ENCODE measurements around the gene PLA2G6. TPM values are rescaled to one million over a fixed set of nuclear protein-coding genes. Genes with fewer than 3 reads are reported as not detected.

The PLA2G6 gene
- total and polyA plus RNA-seq, 9 donors, result 16.4 to 68.4 (median 39.4) TPM

DNA sequence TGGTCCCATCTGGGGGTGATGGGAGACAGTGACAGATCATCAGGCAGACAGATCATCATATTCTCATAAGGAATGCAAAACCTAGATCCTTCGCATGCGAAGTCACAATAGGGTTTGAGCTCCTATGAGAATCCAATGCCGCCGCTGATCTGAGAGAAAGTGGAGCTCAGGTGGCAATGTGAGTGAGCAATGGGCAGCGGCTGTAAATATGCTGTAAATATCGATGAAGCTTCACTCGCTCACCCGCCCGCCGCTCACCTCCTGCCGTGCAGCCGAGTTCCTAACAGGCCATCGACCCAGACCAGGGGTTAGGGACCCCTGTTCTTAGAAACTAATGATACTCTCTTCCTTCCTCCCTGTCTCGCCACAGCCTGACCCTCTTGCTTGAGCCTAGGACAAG lies 9.4 kb upstream of the PLA2G6 start:
- Histone ChIP-seq H3K9me3 (no peaks in the 10 kb centered on the region), H3K36me3 (no peaks in the 10 kb centered on the region), H3K27ac (no peak overlapping the region), H3K4me3 (no peak overlapping the region), H3K4me1 (ENCODE audit: insufficient read depth) (peaks cover 3% of the 10 kb centered on the region), H3K27me3 (no peaks in the 10 kb centered on the region)
- 87 to 90% (median 89%) methylated on average over 14 of the region's 14 CpGs for WGBS, 3 donors
- TF ChIP-seq EP300 (IDR thresholded peaks at IDR 0.05), result no peak
- intact Hi-C loops (cut with DNase I), result no loop called here
- no peak for DNase-seq

DNA sequence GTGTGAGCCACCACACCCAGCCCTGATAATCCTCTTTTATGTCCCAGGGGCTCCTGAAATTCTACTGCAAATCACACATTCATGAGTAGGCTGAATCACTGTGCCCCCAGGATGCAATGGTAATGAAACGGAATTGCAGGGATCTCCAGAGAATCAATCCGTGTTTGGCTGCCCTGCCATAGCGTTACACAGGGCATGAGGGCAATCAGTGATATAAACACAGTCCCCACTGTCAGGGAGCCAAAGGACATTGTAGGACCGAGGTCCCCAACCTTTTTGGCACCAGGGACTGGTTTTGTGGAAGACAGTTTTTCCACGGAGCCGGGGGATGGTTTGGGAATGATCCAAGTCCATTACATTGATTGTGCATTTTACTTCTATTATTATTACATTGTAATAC lies 9.0 kb upstream of the PLA2G6 start:
- H3K27me3 ChIP-seq, result no peaks in the 10 kb centered on the region
- no peaks in the 10 kb centered on the region for H3K36me3 ChIP-seq
- TF ChIP-seq POLR2A (IDR thresholded peaks at IDR 0.05) (no peak), EP300 (IDR thresholded peaks at IDR 0.05) (no peak)
- TF ChIP-seq, protein P1, sequence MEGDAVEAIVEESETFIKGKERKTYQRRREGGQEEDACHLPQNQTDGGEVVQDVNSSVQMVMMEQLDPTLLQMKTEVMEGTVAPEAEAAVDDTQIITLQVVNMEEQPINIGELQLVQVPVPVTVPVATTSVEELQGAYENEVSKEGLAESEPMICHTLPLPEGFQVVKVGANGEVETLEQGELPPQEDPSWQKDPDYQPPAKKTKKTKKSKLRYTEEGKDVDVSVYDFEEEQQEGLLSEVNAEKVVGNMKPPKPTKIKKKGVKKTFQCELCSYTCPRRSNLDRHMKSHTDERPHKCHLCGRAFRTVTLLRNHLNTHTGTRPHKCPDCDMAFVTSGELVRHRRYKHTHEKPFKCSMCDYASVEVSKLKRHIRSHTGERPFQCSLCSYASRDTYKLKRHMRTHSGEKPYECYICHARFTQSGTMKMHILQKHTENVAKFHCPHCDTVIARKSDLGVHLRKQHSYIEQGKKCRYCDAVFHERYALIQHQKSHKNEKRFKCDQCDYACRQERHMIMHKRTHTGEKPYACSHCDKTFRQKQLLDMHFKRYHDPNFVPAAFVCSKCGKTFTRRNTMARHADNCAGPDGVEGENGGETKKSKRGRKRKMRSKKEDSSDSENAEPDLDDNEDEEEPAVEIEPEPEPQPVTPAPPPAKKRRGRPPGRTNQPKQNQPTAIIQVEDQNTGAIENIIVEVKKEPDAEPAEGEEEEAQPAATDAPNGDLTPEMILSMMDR (IDR thresholded peaks at IDR 0.05), result no peak
- H3K4me3 ChIP-seq, result no peak overlapping the region
- no peaks in the 10 kb centered on the region for H3K9me3 ChIP-seq
- H3K4me1 ChIP-seq (ENCODE audit: insufficient read depth), result peaks cover 3% of the 10 kb centered on the region
- no peak for DNase-seq
- intact Hi-C loops (cut with DNase I), result no loop called here
- WGBS, 3 donors, result 62 to 67% (median 63%) methylated on average over 6 of the region's 6 CpGs
- H3K27ac ChIP-seq, result no peak overlapping the region

DNA sequence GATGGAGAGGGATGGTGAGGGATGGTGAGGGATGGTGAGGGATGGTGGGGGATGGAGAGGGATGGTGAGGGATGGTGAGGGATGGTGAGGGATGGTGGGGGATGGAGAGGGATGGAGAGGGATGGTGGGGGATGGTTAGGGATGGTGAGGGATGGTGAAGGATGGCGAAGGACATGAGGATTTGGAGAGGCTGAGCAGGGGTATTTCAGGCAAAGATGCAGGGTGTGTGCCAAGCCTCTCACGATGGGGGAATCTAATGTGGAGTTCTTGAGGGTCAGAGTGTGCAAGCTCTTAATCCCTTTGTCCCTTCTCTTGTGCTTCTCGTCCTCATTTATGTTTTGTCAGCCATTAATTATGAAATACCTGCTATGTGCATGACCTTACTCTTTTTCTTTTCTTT lies 7.5 kb upstream of the PLA2G6 start:
- Histone ChIP-seq H3K27me3 (no peaks in the 10 kb centered on the region), H3K9me3 (no peaks in the 10 kb centered on the region), H3K4me3 (no peak overlapping the region), H3K36me3 (no peaks in the 10 kb centered on the region), H3K27ac (no peak overlapping the region), H3K4me1 (ENCODE audit: insufficient read depth) (no peaks in the 10 kb centered on the region)
- TF ChIP-seq, protein P1 (IDR thresholded peaks at IDR 0.05), result no peak
- no peak for TF ChIP-seq POLR2A (IDR thresholded peaks at IDR 0.05)
- intact Hi-C loops (cut with DNase I), result no loop called here
- DNase-seq, result no peak
- 66 to 82% (median 67%) methylated on average over 3 of the region's 3 CpGs for WGBS, 3 donors

DNA sequence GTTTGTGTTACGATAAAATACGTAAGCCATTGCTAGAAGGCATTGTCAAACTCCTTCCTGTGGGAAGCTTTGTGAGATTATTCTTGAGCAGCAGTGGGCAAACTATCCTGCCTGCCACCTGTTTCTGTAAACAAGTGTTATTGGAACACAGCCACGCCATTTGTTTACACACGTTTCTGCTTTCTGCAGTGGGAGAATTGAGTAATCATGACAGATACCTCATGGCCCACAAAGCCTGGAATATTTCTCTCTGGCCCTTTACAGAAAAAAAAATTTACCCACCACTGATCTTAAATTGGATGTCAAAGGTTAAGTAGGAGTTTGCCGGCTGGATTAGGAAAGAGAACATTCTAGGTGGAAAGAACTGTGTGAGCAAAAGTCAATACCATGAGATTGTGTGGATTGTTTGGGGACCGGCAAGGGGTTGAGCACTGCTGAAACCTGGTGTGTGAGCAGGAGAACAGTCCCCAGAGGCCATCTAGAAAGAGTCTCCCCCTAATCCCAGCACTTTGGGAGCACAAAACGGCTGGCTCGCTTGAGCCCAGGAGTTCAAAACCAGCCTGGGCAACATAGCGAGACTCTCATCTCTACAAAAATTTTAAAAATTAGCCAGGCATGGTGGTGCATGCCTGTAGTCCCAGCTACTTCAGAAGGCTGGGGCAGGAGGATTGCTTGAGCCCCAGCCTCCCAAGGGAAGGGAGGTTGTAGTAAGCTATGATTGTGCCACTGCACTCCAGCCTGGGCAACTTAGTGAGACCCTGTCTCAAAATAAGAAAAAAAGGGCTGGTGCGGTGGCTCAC lies 6.0 kb upstream of the PLA2G6 start:
- peak overlapping the region in 1 of 2 donors; percentile 38 for H3K27ac ChIP-seq

DNA sequence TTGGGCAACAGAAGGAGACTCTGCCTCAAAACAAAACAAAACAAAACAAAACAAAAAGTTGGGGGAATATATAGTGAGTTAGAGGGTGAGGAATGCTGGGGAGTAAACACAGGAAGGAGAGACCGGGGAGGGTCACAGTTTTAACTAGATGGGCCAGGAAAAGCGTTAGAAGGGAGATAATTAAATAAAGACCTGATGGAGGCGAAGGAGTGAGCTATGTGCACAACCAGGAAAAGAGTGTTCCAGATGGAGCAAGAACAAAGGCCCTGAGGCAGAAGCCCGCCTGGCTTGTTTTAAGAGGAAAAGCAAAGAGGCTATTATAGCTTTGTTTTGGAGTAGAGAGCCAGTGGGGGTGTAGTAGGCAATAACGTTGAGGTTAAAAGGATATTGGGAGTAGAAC lies 4.8 kb upstream of the PLA2G6 start:
- Histone ChIP-seq H3K4me1 (ENCODE audit: insufficient read depth) (no peaks in the 10 kb centered on the region), H3K27me3 (no peaks in the 10 kb centered on the region), H3K27ac (no peak overlapping the region), H3K36me3 (no peaks in the 10 kb centered on the region), H3K4me3 (no peak overlapping the region), H3K9me3 (no peaks in the 10 kb centered on the region)
- no peak for DNase-seq
- 28 to 29% (median 28%) methylated on average over 5 of the region's 5 CpGs for WGBS, 3 donors
- intact Hi-C loops (cut with DNase I), result no loop called here
- TF ChIP-seq POLR2A (IDR thresholded peaks at IDR 0.05) (no peak), EP300 (IDR thresholded peaks at IDR 0.05) (no peak)
- TF ChIP-seq, protein P1 (IDR thresholded peaks at IDR 0.05), result no peak

More for the DNA sequence above, 6.0 kb upstream of the PLA2G6 start:
- Histone ChIP-seq H3K36me3 (no peaks in the 10 kb centered on the region), H3K27me3 (no peaks in the 10 kb centered on the region), H3K4me1 (ENCODE audit: insufficient read depth) (no peaks in the 10 kb centered on the region), H3K4me3 (no peak overlapping the region), H3K9me3 (no peaks in the 10 kb centered on the region)
- 62 to 67% (median 63%) methylated on average over 10 of the region's 10 CpGs for WGBS, 3 donors
- no peak for DNase-seq
- TF ChIP-seq POLR2A (IDR thresholded peaks at IDR 0.05) (no peak), EP300 (IDR thresholded peaks at IDR 0.05) (no peak)
- TF ChIP-seq, protein P1 (IDR thresholded peaks at IDR 0.05), result no peak
- intact Hi-C loops (cut with DNase I), result no loop called here

All from ovary (tissue), 9 donors.